CD4-positive, CD25-positive, alpha-beta regulatory T cell (primary cell): ENCODE results near the gene HPCAL1. TPM values are rescaled to one million over a fixed set of nuclear protein-coding genes. Genes with fewer than 3 reads are reported as not detected.

ENCODE experiments used
- ATAC-seq, 2 donors: fragments of 150-1000 bp; cut with Tn5 transposase; one replicate each; pipeline ENCODE4 v1.10.0; 2021; ENCODE audit warnings: low read depth in 2 of 2, moderate number of reproducible peaks in 2 of 2, moderate library complexity in 1 of 2
- DNase-seq, 3 donors: peaks; one replicate each; pipeline versions ENCODE4 v3.0.0 to v3.0.0-alpha.2; 2012 to 2022; ENCODE audit warnings: mixed read lengths in 1 of 3
- H3K27ac ChIP-seq: one replicate; pipeline ENCODE4 v1.7.0; 2013; ENCODE audit warnings: mild to moderate bottlenecking, low read length; ENCODE audit not compliant: insufficient read depth, poor library complexity, severe bottlenecking
- H3K27me3 ChIP-seq: one replicate; pipeline ENCODE4 v1.7.0; 2013; ENCODE audit warnings: low read length; ENCODE audit not compliant: control insufficient read depth, insufficient read depth
- H3K36me3 ChIP-seq: one replicate; pipeline ENCODE4 v1.7.0; 2013; ENCODE audit warnings: mild to moderate bottlenecking, low read length, moderate library complexity; ENCODE audit not compliant: control insufficient read depth, insufficient read depth
- H3K4me1 ChIP-seq: 2 replicates; pipeline ENCODE4 v1.7.0; 2013; ENCODE audit warnings: mild to moderate bottlenecking, low read length; ENCODE audit not compliant: insufficient read depth, control insufficient read depth, poor library complexity, severe bottlenecking
- H3K4me3 ChIP-seq: one replicate; pipeline ENCODE4 v1.7.0; 2013; ENCODE audit warnings: low read depth, mild to moderate bottlenecking, low read length, moderate library complexity
- H3K9me3 ChIP-seq, 2 experiments: 1 replicate in 1 of 2; 2 replicates in 1 of 2; pipeline ENCODE4 v1.7.0; 2013; ENCODE audit warnings: low read length in 2 of 2, mild to moderate bottlenecking in 1 of 2, moderate library complexity in 1 of 2; ENCODE audit not compliant: control insufficient read depth in 2 of 2
- H3K27ac Mint-ChIP-seq, 3 donors: one replicate each; pipeline ENCODE4 v1.8.0; 2020 to 2022; ENCODE audit warnings: mild to moderate bottlenecking in 3 of 3, mixed read lengths in 3 of 3, moderate library complexity in 2 of 3
- H3K27me3 Mint-ChIP-seq: one replicate; pipeline ENCODE4 v1.8.0; 2022; ENCODE audit warnings: mild to moderate bottlenecking, mixed read lengths
- H3K36me3 Mint-ChIP-seq: one replicate; pipeline ENCODE4 v1.8.0; 2020; ENCODE audit warnings: mixed read lengths
- H3K4me1 Mint-ChIP-seq, 4 donors: one replicate each; pipeline ENCODE4 v1.8.0; 2020 to 2022; ENCODE audit warnings: mixed read lengths in 4 of 4, mild to moderate bottlenecking in 1 of 4
- H3K4me3 Mint-ChIP-seq, 4 donors: one replicate each; pipeline ENCODE4 v1.8.0; 2020 to 2022; ENCODE audit warnings: mild to moderate bottlenecking in 4 of 4, mixed read lengths in 4 of 4, moderate library complexity in 3 of 4
- H3K9me3 Mint-ChIP-seq, 7 donors: one replicate each; pipeline ENCODE4 v1.8.0; 2020 to 2022; ENCODE audit warnings: mixed read lengths in 7 of 7, mild to moderate bottlenecking in 3 of 7, moderate library complexity in 2 of 7
- polyA plus RNA-seq, 4 donors: library from polyadenylated mRNA; unstranded; fragments of 300-500 nt; fragmentation: Illumina TruSeq; gene quantifications; one replicate each; pipeline ENCODE4 v1.2.3, GENCODE V29; 2021
- total RNA-seq: library from RNA; stranded (reverse); gene quantifications from one replicate; pipeline ENCODE4 v1.2.3, GENCODE V29; 2022

The HPCAL1 gene
- total and polyA plus RNA-seq, 5 donors from 2014 or later = 33.8 to 95.6 (median 84.8) TPM

DNA sequence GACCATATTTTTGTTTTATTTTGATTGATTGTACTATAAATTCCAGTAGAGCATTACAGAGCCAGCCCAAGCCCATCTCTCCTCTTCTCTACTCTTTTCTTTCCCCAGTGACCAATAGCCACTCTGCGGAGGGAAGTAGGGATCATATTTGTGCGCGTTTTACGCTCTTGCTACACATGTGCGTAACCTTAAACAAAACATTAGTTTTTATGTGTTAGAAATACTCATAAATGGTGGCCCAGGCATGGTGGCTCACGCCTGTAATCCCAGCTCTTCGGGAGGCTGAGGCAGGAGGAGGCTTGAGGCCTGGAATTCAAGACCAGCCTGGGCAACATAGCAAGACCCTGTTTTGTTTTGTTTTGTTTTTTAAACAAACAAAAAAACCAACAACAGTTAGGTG, 31.3 kb downstream of the HPCAL1 start:
- Mint-ChIP-seq H3K9me3 (peaks cover 0 to 2% (median 0%) of the 10 kb centered on the region in 7 donors), H3K36me3 (peaks cover 32% of the 10 kb centered on the region), H3K4me1 (peaks cover 0 to 82% (median 50%) of the 10 kb centered on the region in 4 donors), H3K27ac (peak overlapping the region in 2 of 3 donors; percentile 48 to 62), H3K27me3 (no peaks in the 10 kb centered on the region), H3K4me3 (peak overlapping the region in 2 of 4 donors; percentile 58 to 89)
- DNase-seq (no peak), ATAC-seq (no peak)
- peaks cover 0 to 5% of the 10 kb centered on the region in 2 experiments for H3K9me3 ChIP-seq
- no peaks in the 10 kb centered on the region for H3K27me3 ChIP-seq
- peaks cover 38% of the 10 kb centered on the region for H3K4me1 ChIP-seq
- H3K27ac ChIP-seq = no peak overlapping the region
- H3K36me3 ChIP-seq = peaks cover 5% of the 10 kb centered on the region
- no peak overlapping the region for H3K4me3 ChIP-seq

DNA sequence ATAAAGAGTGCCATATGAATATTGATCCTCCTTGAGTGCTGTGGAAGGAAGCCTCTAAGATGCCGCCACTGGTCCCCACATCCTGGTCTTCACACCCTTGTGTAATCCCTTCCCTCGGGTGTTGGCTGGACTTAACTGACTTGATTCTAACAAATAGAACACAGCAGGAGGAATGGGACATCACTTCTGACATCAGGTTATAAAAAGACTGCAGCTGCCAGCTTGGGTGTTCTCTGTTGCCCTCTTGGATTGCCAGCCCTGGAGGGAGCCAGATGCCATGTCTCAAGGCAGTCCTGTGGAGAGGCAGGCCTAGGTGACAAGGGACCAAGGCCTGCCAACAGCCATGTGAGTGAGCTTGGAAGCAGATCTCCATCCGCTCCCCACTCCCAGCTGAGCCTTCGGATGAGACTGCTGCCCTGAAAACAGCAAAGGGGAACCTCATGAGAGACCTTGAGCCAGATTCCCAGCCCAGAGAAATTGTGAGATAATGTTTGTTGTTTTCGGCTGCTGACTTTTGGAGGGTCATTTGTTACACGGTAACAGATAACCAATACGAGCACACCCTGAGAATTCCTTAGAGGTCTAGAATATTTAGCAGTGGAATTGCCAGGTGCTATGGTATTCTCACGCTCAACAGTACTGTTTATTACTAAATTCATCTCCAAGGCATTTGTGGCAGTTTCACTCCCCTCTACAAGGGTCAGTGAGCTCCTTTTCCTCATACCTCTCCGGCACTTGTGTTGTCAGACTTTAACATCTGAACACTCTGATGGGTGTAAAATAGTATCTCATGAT, 32.5 kb downstream of the HPCAL1 start:
- Histone ChIP-seq H3K27me3 (no peaks in the 10 kb centered on the region), H3K4me3 (no peak overlapping the region), H3K4me1 (peaks cover 26% of the 10 kb centered on the region), H3K27ac (no peak overlapping the region), H3K9me3 (peaks cover 0 to 5% of the 10 kb centered on the region in 2 experiments), H3K36me3 (peaks cover 5% of the 10 kb centered on the region)
- peak overlapping the region in 1 of 3 donors; percentile 64 for H3K27ac Mint-ChIP-seq
- H3K4me3 Mint-ChIP-seq = peak overlapping the region in 1 of 4 donors; percentile 2
- DNase-seq (no peak), ATAC-seq (no peak)
- H3K36me3 Mint-ChIP-seq = peaks cover 32% of the 10 kb centered on the region
- peaks cover 0 to 2% (median 0%) of the 10 kb centered on the region in 7 donors for H3K9me3 Mint-ChIP-seq
- no peaks in the 10 kb centered on the region for H3K27me3 Mint-ChIP-seq
- H3K4me1 Mint-ChIP-seq = peaks cover 0 to 79% (median 44%) of the 10 kb centered on the region in 4 donors

- Histone ChIP-seq H3K4me3 (no peak overlapping the region), H3K4me1 (peaks cover 21% of the 10 kb centered on the region), H3K27ac (no peak overlapping the region), H3K27me3 (no peaks in the 10 kb centered on the region), H3K36me3 (peaks cover 5% of the 10 kb centered on the region), H3K9me3 (peaks cover 0 to 5% of the 10 kb centered on the region in 2 experiments)
- Mint-ChIP-seq H3K36me3 (peaks cover 32% of the 10 kb centered on the region), H3K4me3 (no peak overlapping the region), H3K27ac (no peak overlapping the region), H3K4me1 (peaks cover 6 to 79% (median 46%) of the 10 kb centered on the region in 4 donors), H3K9me3 (peaks cover 0 to 2% (median 0%) of the 10 kb centered on the region in 7 donors), H3K27me3 (no peaks in the 10 kb centered on the region)
- ATAC-seq (no peak), DNase-seq (no peak)
Measured at GRCh38 chr2:10336283-10336682, 33.6 kb downstream of the HPCAL1 start.

GRCh38 chr2:10337449-10338269, 35.0 kb downstream of the HPCAL1 start:
- Histone ChIP-seq H3K4me3 (no peak overlapping the region), H3K9me3 (peaks cover 0 to 5% of the 10 kb centered on the region in 2 experiments), H3K4me1 (peaks cover 10% of the 10 kb centered on the region), H3K27ac (no peak overlapping the region), H3K27me3 (no peaks in the 10 kb centered on the region), H3K36me3 (peaks cover 5% of the 10 kb centered on the region)
- Mint-ChIP-seq H3K27ac (peak overlapping the region in 2 of 3 donors; percentile 48 to 82), H3K4me1 (peaks cover 6 to 74% (median 39%) of the 10 kb centered on the region in 4 donors), H3K27me3 (no peaks in the 10 kb centered on the region), H3K9me3 (peaks cover 0 to 2% (median 0%) of the 10 kb centered on the region in 7 donors), H3K4me3 (peak overlapping the region in 2 of 4 donors; percentile 8 to 24), H3K36me3 (peaks cover 29% of the 10 kb centered on the region)
- DNase-seq = no peak
- ATAC-seq = no peak

GRCh38 chr2:10338270-10339188, 35.8 kb downstream of the HPCAL1 start:
- H3K4me3 ChIP-seq = no peak overlapping the region
- H3K4me1 ChIP-seq = peaks cover 8% of the 10 kb centered on the region
- Mint-ChIP-seq H3K27me3 (no peaks in the 10 kb centered on the region), H3K36me3 (peaks cover 29% of the 10 kb centered on the region), H3K4me1 (peaks cover 6 to 73% (median 39%) of the 10 kb centered on the region in 4 donors), H3K27ac (peak overlapping the region; percentile 16 to 82 (median 48)), H3K4me3 (peak overlapping the region in 2 of 4 donors; percentile 16 to 35), H3K9me3 (peaks cover 0 to 2% (median 0%) of the 10 kb centered on the region in 7 donors)
- peaks cover 5% of the 10 kb centered on the region for H3K36me3 ChIP-seq
- DNase-seq (no peak), ATAC-seq (no peak)
- peaks cover 0 to 5% of the 10 kb centered on the region in 2 experiments for H3K9me3 ChIP-seq
- H3K27ac ChIP-seq = no peak overlapping the region
- H3K27me3 ChIP-seq = no peaks in the 10 kb centered on the region

DNA sequence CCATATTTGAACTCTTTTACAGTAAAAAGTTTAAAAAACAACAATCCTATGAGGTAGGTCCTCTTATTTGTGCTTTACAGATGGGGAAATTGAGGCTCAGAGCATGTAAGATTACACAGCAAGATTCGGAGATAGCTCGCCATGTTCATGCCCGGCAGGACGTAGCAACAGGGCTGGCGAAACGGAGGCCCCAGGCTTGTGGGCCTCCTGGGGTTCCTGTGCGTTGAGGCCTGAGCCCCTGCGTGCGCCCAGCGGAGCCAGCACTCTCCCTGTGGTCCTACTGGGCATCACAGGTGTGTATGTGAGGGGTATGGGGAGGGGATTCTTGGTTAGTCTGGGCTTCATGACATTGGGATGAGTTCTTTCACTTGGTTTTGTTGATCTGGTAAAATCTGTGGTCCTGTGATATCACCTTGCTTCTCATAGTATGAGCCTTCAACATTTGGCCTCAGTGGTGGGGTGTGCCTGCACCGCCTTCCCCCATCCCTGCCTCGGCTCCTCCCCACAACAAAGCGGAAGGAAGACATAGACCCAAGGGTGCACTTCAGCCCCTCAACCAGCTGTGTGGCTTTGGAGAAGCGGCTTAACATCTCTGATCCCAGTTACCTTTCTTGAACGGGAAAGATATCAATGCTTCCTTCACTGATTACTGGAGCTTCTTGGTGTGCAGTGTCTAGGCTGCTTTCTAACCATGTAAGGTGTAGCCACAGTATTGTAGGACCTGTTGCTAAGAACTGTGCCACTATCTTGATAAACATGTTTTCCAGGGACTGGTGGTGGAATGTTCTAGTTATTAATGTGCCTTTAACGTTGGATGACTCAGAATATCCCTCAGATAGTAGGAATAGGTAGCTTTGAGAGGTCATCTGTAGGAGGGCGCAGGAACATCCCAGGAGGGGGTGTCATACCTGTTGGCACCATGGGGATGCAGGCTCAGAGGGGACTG, 37.2 kb downstream of the HPCAL1 start:
- ATAC-seq (no peak), DNase-seq (no peak)
- peaks cover 5% of the 10 kb centered on the region for H3K36me3 ChIP-seq
- Mint-ChIP-seq H3K36me3 (peaks cover 26% of the 10 kb centered on the region), H3K9me3 (peaks cover 0 to 2% (median 0%) of the 10 kb centered on the region in 7 donors), H3K4me1 (peaks cover 8 to 82% (median 45%) of the 10 kb centered on the region in 4 donors), H3K4me3 (peak overlapping the region in 1 of 4 donors; percentile 54), H3K27ac (peak overlapping the region in 1 of 3 donors; percentile 69), H3K27me3 (no peaks in the 10 kb centered on the region)
- no peak overlapping the region for H3K4me3 ChIP-seq
- peaks cover 8% of the 10 kb centered on the region for H3K4me1 ChIP-seq
- H3K27me3 ChIP-seq = no peaks in the 10 kb centered on the region
- no peak overlapping the region for H3K27ac ChIP-seq
- H3K9me3 ChIP-seq = peaks cover 0 to 5% of the 10 kb centered on the region in 2 experiments
